ENCODE data around the gene STH.
"Not testable (repeated sequence)": the region's sequence is repeated elsewhere in the genome, so short reads cannot be mapped to it uniquely, and the experiment has no call there.

STH gene

GRCh38 chr17:45998987-45999899 is at the start of gene STH:
Gene STH (plus strand): TSS chr17:45999250. CDS start chr17:45999280, 30 bp downstream.
- no peak for DNase-seq

- DNase-seq = no peak
Observed at GRCh38 chr17:45949755-45950320, 49.2 kb upstream of the STH start.

GRCh38 chr17:45950888-45951287 is 48.2 kb upstream of the STH start:
- DNase-seq = no peak

GRCh38 chr17:45951403-45951802 is 47.6 kb upstream of the STH start:
- no peak for DNase-seq

GRCh38 chr17:45951941-45952340 is 47.1 kb upstream of the STH start:
- no peak for DNase-seq

GRCh38 chr17:45952814-45953320 is 46.2 kb upstream of the STH start:
- no peak for DNase-seq

- no peak for DNase-seq
Observed at GRCh38 chr17:45953561-45953960, 45.5 kb upstream of the STH start.

- DNase-seq = no peak
Observed at GRCh38 chr17:45954914-45955313, 44.1 kb upstream of the STH start.

GRCh38 chr17:45955326-45955725 is 43.7 kb upstream of the STH start:
- DNase-seq = no peak

- no peak for DNase-seq
Observed at GRCh38 chr17:45956090-45956489, 43.0 kb upstream of the STH start.

GRCh38 chr17:45956746-45957145 is 42.3 kb upstream of the STH start:
- DNase-seq = not testable (repeated sequence)

- DNase-seq = no peak
Observed at GRCh38 chr17:45958307-45958706, 40.7 kb upstream of the STH start.

GRCh38 chr17:45958994-45959665 is 39.9 kb upstream of the STH start:
- no peak for DNase-seq

- DNase-seq = no peak
Observed at GRCh38 chr17:45960311-45960710, 38.7 kb upstream of the STH start.

GRCh38 chr17:45961206-45961605 is 37.8 kb upstream of the STH start:
- no peak for DNase-seq

- DNase-seq = no peak
Observed at GRCh38 chr17:45962221-45962972, 36.7 kb upstream of the STH start.

- DNase-seq = no peak
Observed at GRCh38 chr17:45963283-45963682, 35.8 kb upstream of the STH start.

- no peak for DNase-seq
Observed at GRCh38 chr17:45963889-45964288, 35.2 kb upstream of the STH start.

GRCh38 chr17:45964634-45965033 is 34.4 kb upstream of the STH start:
- DNase-seq = no peak

- no peak for DNase-seq
Observed at GRCh38 chr17:45965812-45966211, 33.2 kb upstream of the STH start.

GRCh38 chr17:45966606-45967280 is 32.3 kb upstream of the STH start:
- DNase-seq = no peak

- DNase-seq = no peak
Observed at GRCh38 chr17:45967378-45967777, 31.7 kb upstream of the STH start.

Data from SIG-M5 (cell line).